HL-60 (cell line): Measurements from ENCODE around the gene RFK.
A peak's percentile ranks its signal among the peaks of the same experiment; 100 is the strongest.

Source experiments
- DNase-seq, 2 experiments: peaks; one replicate each; pipeline ENCODE4 v3.0.0-alpha.2; 2010 to 2020; ENCODE audit warnings: low read depth in 1 of 2, low spot score in 1 of 2
- H3K27ac ChIP-seq: fragments of 250-450 bp; sonication (Bioruptor Pico); replicated peaks from 2 replicates; pipeline ENCODE4 v1.5.1; 2020; ENCODE audit warnings: mild to moderate bottlenecking, moderate library complexity
- H3K27me3 ChIP-seq: fragments of 250-450 bp; sonication (Bioruptor Pico); 2 replicates; pipeline ENCODE4 v1.5.1; 2021; ENCODE audit warnings: mild to moderate bottlenecking, moderate library complexity; ENCODE audit not compliant: insufficient read depth, poor library complexity, severe bottlenecking
- H3K4me3 ChIP-seq: replicated peaks from 2 replicates; pipeline ENCODE4 v1.5.1; 2011; ENCODE audit warnings: mild to moderate bottlenecking, control low read depth, low read length; ENCODE audit not compliant: insufficient read depth
- CTCF ChIP-seq: IDR thresholded peaks from one replicate; pipeline ENCODE4 v1.5.1; 2011; ENCODE audit warnings: low read length, control low read depth, inconsistent platforms; ENCODE audit not compliant: insufficient read depth
- GABPA ChIP-seq: IDR thresholded peaks from 2 replicates; pipeline ENCODE4 v1.6.1; 2012; ENCODE audit warnings: low read depth
- POLR2AphosphoS5 ChIP-seq: IDR thresholded peaks from 2 replicates; pipeline ENCODE4 v1.6.1; 2012; ENCODE audit warnings: low read depth
- REST ChIP-seq: IDR thresholded peaks from 2 replicates; pipeline ENCODE4 v1.6.1; 2012; ENCODE audit warnings: low read depth; ENCODE audit not compliant: insufficient replicate concordance
- SPI1 ChIP-seq: IDR thresholded peaks from 2 replicates; pipeline ENCODE4 v1.6.1; 2012; ENCODE audit warnings: low read depth, mild to moderate bottlenecking, borderline replicate concordance

Gene RFK

DNA sequence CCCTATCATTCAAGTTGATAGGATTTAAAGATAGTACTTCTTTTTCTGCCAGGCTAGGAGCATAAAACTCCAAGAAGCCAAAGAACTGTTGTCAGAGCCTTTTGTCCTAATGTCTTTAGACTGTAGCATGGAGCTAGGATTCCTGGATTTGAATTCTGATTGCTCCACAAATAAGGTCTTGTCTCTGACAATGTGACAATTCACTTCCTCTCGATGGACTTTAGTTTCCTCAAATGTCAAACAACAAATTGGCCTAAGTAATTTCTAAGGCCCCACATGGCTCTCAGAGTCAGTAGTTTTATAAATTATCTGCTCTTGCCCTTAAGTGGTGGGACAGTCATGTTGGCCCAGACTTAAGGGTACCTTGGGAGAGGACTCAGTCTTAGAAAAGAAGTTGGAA lies 36.7 kb downstream of the RFK start:
- no peak overlapping the region for H3K27ac ChIP-seq
- TF ChIP-seq POLR2AphosphoS5, result no peak
- no peak for TF ChIP-seq GABPA
- no peak for TF ChIP-seq REST
- no peak for TF ChIP-seq CTCF
- peak; percentile 75 for TF ChIP-seq SPI1
- no peak for DNase-seq
- H3K27me3 ChIP-seq, result no peaks in the 10 kb centered on the region
- H3K4me3 ChIP-seq, result no peak overlapping the region

DNA sequence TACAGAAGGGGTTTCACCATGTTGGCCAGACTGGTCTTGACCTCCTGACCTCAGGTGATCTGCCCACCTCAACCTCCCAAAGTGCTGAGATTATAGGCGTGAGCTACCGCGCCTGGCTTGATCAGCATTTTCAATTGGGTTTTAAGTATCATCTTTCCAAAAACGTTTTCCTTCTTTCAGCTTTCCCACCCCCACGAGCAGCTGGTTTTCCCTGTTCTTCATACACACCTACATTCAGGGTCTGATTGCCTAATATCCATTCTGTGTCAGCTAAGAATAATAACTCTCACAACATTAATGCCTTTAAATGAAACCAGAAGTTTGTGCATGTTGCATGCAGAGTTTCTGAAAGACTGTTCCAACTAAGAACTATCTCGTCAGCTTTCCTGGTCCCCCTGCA lies 38.3 kb downstream of the RFK start:
- Histone ChIP-seq H3K27ac (no peak overlapping the region), H3K4me3 (no peak overlapping the region), H3K27me3 (no peaks in the 10 kb centered on the region)
- DNase-seq, result no peak
- no peak for TF ChIP-seq GABPA
- no peak for TF ChIP-seq CTCF
- no peak for TF ChIP-seq SPI1
- TF ChIP-seq REST, result no peak
- TF ChIP-seq POLR2AphosphoS5, result no peak

DNA sequence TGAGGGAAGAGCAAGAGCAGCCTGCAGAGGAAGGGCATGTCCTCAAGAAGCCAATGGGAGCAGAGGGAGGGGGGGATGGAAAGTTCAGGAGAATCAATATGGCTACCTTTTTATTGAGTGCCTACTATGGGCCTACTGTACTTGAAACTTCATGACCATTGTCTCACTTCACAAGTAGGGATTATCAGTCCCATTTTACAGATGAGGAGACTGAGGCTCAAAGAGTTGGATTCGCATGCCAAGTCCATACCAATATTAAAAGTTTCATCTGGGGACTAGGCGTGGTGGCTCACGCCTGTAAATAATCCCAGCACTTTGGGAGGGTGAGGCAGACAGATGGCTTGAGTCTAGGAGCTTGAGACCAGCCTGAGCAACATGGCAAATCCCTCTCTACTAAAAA lies 40.0 kb downstream of the RFK start:
- TF ChIP-seq POLR2AphosphoS5, result no peak
- no peak for TF ChIP-seq GABPA
- no peak for TF ChIP-seq SPI1
- TF ChIP-seq CTCF, result no peak
- TF ChIP-seq REST, result no peak

More for the DNA sequence above, 40.0 kb downstream of the RFK start:
- no peaks in the 10 kb centered on the region for H3K27me3 ChIP-seq
- no peak overlapping the region for H3K4me3 ChIP-seq
- H3K27ac ChIP-seq, result no peak overlapping the region
- DNase-seq, result no peak
